NCI-H128 (cell line): ENCODE results near the gene TYMP.

Experiments used
- DNase-seq: peaks from one replicate; lab custom pipeline; 2025; ENCODE audit not compliant: unreplicated experiment; lab: John Stamatoyannopoulos, UW

TYMP gene

DNA sequence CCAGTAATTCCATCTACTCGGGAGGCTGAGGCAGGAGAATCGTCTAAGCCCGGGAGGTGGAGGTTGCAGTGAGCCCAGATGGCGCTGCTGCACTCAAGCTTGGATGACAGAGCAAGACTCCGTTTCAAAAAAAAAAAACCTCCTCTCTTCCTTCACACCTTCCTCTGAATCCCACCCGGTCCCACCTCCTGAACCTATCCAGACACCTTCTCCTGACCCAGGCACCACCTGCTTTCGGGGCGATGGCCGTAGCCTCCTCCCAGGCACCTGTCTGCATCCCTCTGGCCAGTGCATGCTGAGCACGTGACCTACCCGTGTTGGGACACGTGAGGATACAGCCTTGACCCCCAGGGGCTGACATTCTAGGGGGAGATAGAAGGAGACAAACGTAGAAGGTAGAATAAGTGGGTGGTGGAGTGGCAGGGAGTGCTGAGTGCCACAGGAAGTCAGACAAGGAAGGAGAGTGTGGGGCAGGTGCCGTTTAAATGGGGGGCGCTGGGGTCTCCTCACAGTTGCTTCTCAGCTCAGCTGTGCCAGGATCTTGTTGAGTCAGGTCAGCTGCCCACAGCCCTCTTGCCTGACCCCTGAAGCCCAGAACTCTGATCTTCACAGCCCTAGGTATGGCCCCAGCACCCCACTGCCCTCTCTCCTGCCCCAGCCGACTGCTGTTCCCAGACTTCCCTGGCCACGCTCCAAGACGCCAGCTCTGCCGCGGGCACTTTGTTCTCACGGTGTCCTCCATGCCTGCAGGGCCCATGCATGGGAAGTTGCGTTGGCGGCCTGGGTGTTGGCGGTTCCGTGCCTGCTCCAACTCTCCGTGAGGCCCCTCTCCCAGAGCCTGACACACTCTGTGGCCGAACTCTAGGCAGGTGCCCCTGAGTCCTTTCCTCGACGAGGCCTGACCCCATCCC is 44.3 kb downstream of the TYMP start:
- DNase-seq: no peak

DNA sequence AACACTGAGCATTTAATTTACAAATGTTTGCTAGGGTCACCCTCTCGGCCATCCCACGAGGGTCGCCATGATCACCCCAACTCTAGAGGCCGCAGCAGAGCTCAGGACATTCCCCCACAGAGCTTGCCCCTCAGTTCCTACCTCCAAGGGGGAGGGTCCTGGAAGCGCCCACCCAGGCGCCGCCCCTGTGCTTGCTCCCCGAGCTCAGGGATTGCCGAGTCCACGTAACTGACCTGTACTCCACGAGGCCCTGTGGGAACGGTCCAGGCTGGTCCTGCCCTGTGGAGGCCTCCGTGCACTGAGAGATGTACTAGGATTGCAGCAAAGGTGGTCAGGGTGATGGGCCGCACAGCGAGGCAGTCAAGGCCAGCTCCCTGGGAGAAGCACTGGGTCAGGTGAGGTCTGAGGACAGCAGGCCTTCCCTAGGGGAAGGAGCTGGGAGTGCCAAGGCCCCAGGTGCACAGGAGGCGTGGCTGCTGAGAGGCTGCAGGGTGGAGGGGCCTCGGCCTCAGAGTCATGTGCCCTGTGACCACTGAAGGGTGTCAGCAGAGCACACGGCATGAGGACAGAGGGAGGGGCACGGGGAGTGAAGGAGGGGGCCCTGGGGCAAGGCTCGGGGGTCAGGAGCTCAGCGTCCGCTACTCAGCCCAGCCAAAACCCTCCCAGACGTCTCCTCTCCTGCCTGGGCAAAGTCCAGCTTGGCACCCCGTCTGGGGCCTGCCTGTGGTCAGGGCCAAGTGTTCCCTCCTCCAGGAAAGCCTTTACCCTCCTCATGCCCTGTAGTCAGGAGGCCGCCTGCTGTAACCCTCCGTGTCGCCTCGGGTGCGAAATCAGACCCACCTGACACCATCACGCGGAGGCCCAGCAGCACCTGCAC is 45.6 kb downstream of the TYMP start:
- DNase-seq: no peak

- DNase-seq: no peak
Observed at GRCh38 chr22:50483556-50483955, 46.3 kb downstream of the TYMP start.

DNA sequence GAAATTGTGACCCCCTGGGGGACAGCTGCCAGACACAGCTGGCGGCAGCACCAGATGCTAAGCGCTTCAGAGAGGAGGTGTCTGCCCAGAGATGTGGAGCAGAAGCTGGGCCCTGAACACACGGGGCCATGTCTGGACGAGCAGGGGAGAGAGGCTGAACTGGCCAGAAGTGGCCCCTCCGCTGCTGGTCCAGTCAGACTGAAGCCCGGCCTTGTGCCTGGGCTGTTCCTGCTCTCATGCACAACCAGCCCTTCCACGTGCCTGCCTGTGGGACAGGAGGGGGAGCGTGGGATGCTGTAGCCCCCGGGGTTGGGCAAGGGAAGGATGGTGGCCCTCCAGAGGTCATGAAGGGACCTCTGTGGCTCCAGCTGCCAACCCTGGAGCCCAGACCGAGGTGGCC is 46.7 kb downstream of the TYMP start:
- no peak for DNase-seq

DNA sequence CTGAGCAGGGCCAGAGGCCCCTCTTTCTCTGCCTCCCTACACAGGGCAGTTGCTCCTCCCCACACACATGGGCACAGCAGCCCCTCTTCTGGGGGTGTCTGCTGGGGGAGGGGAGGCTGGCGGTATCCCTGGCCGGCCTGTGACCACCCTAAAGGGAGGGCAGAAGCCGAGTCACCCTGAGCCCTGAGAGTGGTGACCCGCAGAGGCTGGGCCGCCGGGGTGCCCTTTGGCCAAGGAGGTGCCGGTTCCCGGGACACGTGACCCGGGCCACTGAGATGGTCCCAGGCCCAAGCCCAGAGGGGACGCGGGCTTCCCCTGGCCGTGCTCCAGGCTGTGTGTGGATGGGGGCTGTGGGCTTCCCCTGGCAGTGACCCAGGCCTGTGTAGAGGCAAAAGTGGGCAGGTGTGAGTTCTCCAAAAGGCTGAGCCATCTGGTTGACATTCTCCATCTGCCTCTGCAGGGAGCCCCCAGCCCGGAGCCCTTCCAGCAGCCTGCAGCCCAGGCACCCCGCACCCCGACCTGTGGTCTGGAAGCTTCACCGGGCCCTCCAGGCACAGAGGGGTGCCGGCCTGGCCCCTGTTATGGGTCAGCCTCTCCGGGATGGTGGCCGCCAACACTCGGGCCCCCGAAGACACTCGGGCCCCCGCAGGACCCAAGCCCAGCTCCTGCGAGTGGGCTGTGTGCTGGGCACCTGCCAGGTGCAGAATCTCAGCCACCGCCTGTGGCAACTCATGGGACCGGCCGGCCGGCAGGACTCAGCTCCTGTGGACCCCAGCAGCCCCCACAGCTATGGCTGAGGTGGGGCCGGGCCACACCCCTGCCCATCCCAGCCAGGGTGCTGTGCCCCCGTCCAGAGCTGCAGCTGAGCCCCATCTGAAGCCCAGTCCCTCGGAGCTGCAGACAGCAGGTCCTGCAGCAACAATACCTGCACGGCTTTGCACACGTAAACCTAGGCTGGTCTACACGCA is 47.4 kb downstream of the TYMP start:
- DNase-seq: no peak

GRCh38 chr22:50481440-50482106 is 48.2 kb downstream of the TYMP start, which contains the start of gene ADM2:
Gene ADM2, plus strand, starts transcription at chr22:50481543. Its CDS starts 305 bp downstream, at chr22:50481848.
- no peak for DNase-seq

DNA sequence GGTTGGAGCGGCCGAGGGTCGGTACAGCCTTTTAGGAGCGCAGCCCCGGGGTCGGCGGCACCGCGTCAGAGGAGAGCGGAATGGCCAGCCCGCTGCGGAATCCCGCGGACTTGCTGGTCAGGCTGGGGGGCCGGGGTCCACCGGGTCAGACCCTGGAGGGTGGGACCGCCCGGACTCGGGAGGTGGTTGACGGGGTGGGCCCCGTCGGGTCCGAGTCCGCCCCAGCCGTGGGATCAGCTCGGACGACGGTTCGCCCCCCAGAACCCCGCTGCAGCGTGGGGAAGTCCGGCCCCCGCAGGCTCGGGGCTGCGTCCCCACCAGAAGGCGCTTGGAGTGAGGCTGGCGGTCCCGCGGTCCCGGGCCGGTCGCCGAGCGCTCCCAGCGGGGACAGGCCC is 48.8 kb downstream of the TYMP start:
- DNase-seq: no peak

DNA sequence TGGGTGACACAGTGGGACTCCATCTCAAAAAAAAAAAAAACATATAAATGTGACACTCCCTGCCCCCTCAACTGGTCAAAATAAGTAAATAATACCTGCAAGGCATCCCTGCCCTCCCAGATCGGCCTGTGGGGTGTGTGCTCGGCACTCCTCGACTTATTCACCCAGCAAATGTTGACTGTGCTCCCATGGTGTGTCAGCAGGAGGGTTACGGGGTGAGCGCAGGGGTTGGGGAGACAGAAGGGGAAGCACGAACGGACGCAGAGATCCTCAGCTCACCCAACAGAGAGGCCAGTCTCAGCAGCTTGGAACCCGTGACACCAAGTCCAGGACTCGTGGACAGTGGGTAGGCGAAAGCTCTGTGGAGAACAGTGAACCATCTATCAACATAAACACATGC is 50.1 kb downstream of the TYMP start:
- no peak for DNase-seq

GRCh38 chr22:50477923-50478322 is 51.9 kb downstream of the TYMP start:
- DNase-seq: no peak

DNA sequence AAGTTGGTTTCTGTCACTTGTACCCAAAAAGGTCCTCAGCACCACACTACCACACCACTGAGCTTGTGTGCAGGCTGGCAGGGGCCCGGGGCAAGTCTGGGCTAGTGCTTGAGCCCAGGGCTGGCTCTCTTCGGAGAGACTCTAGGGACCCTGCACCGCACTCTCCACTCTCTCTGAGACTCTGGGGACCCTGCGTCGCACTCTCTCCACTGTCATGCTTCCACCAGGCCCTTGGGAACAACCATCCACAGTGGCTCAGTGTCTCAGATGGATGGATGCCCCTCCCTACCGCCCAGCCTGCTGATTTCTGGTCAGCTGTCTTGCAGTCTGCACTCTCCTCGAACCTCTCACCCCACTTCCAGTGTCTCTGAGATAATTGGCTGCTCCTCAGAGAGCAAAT is 52.9 kb downstream of the TYMP start:
- DNase-seq: no peak
